Stimulated activated CD8-positive, alpha-beta memory T cell treated with anti-CD3 and anti-CD28 coated beads, Interleukin-4, amount 100 ng/mL, for 4 hours (primary cell): ENCODE results near the gene ANTXR2.

Experiments used
- DNase-seq, 2 donors: peaks; one replicate each; pipeline ENCODE4 v3.0.0-alpha.2; 2020; ENCODE audit warnings: low read depth in 2 of 2, low spot score in 1 of 2

ANTXR2 gene

DNA sequence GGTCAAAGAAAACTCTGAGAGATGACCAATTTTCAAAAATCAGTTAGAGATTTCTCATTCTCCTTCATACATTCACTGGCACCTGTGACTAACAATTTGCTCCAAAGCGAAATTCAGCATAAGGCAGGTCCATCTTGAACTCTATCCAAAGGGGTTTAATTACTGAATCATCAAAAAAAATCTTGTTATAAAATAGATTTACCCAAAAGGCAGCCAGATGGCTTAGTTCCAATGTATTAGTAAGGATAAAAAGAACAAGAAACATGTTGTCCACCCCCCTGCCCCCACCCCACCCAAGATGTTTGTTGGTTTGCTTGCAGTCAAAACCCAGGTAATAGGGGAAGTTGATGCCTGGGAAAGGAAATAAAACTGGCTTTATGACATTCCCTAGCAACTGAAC is 200.3 kb downstream of the ANTXR2 start:
- DNase-seq: no peak

DNA sequence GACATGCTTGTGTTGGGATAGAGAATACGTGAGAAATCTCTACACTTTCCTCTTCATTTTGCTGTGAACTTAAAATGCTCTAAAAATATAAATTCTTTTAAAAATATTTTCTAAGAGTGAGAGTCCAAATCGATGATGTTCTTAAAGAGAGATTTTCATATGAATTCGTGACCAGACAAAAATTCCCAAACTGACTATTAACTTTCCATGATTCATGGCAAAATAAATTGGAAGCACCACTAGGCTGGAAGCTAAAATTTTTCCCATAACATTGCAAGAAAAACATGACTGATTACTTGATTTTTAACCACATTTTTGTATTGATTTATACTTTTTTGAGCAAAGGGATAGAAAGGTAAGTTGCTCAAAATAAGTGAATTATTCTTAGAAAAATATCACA is 201.1 kb downstream of the ANTXR2 start:
- DNase-seq: no peak

DNA sequence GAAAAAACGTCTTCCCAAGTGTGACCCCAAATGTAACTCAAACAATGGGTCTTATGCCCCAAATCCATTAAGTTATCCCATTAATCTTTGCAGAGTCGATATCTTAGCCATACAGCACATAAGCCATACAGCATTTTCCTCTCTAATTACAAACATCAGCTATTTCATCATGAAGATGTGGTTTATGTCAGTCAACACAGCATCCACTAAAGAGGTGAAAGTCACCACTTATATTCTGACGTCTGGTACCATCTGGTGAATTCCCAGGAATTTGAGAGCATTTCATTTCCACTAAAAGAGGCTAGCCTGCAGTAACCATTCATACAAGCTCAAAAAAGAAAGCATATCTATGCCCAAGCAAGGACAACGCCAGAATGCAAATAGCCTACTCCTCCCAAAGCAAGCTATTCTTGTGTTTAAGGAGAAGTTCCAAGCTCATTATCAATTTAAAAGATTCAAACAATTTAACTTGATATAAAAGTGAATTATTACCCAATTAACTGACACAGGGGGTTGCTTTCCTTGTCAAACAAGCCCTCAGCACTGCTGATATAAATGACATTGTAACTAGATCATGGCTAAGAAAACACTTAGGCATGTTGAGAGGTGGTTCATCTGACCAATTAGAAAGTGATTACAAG is 203.3 kb downstream of the ANTXR2 start:
- no peak for DNase-seq

DNA sequence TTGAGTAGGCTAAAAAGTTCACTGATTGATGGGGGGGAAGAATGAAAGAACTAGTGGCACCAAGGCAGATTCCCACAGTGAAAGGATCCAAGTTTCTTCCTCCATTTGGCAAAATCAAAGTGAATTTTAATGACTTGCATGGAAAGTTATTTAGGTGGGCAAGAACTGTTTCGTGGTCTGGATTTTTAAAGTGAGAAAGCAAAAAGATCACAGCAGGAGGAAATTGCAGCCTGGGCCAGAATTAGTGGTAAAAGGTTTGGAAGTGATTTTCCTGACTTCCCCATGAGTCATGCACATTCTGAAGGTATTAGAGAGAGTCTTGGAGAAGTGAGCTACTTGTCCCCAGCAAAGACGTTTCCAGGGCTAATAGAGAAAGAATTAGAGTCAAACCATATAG is 207.8 kb downstream of the ANTXR2 start:
- no peak for DNase-seq

DNA sequence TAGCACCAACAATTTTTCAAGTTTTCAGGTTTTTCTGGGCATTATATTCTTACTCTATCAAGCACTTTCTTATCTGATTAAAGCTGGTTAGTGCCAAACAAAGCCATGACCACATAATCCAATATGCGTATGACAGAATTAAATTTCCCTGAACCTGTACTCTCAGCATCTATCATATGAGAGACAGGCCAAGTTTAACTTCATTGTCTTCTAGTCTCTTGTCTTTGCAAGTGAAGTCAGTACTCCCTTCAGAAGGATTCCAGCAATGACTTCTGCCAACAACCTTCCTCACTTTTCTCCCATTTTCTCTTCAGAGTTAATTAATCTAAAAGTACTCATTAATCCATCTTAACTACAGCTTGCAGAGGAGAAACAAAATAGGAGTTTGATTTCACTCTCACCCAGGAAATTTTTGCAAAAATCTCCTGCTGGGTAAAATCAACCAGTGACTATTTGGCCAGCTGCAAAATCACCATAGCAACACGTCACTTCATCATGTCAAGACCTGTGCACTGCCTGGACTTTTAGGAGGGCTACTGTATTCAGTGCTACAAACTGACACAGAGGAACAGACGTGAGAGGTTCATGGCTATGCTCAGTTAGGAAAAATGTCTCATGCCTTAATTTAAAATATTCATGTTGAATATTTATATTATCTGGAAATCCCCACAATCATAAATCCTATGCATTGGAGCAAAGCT is 208.4 kb downstream of the ANTXR2 start:
- DNase-seq: no peak

DNA sequence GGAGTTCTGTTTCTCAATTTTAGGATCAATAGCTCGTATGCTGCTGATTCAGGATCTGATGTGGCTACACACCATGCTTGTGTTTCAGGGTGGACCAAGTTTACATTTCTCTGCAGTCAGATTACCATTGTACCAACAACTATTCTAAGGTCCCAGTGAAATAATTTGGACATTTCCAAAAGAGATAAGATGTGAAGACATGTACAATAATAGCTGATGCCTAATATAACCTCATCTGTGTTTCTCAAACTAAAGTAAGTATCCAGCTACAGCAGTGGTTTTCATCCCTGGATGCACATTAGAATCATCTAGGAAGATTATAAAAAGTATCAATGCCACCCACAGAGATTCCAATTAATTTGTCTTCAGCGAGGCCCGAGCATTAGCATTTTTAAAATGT is 209.7 kb downstream of the ANTXR2 start:
- DNase-seq: no peak

DNA sequence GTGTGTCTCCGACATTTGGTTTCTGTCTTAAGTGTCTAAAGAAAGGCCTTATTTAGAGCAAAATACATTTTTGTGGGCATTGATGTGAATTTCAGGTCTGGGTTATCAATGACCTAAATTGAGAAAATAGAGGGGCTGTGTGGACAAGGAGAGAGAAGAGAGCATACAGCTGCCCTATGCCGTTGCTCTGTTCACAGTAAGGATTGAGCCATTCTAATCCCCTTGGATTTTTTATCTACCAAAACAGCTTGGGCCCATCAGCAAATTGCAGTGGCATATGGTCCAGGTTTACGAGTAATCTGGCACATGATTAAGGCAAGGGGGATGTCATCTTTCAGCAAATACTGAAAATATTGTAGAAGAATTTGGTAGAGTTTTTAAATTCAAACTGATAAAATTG is 210.2 kb downstream of the ANTXR2 start:
- no peak for DNase-seq

DNA sequence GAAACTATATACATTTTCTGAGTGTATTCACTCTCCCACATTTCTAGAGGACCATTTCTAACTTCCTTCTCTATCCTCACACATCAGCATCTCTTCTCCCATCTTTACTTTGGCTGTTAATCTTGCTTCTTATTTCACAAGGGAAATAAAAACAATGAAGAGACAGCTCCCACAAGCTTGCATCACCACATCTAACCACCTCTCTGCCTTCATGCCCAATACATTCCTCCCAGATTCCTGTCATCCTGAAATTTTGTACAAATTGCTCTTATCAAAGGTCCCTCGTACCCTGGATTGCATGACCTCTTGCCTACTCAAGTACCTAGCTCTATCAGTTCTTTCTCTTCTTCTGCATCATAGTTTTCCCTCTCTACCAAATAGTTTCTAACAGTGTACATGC is 215.2 kb downstream of the ANTXR2 start:
- DNase-seq: no peak

DNA sequence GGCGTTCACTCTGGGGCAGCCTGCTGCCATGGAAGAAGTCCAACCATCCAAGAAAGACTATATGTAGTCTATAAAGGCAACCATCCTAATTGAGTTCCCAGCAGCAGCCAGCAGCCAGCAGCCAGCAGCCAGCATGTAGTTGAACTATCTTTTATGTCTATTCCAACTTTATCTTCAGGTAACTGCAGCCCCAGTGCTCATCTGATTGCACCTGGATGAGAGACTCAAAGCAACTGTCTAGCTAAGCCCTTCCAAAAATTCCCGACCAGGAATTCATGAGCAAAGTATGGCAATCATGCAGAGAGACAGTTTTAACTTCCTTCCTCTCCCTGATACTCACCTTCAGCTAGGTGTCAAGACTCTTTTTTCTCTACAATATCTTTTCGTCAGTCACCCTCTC is 216.8 kb downstream of the ANTXR2 start:
- DNase-seq: no peak

DNA sequence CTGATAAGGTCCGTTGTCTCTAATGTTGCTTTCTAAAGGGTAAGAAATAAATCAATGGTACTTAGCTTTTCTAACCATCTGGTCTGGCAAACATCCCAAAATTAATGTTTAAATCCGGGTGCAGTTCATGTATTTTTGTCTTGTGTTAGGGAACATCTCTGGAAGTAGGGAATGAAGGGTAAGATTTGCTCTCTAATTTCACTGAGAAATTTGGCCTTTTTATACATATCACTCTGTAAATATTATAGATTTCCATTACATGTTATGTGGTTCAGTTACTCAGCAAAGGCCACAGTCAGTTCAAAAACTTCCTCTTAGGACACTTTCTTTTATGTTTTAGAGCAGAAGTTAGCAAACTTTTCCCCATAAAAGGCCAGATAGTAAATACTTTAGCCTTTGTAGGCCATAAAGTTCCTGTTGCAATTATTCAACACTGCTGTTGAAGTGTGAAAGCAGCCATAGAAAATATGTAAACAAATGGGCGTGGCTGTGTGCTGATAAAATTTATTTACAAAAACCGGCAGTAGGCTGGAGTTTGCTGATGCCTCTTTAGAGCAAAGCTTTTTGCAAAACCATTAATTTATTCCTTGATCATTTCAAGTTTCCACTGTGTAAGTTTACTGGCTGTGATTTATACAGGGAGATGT is 218.1 kb downstream of the ANTXR2 start:
- no peak for DNase-seq

DNA sequence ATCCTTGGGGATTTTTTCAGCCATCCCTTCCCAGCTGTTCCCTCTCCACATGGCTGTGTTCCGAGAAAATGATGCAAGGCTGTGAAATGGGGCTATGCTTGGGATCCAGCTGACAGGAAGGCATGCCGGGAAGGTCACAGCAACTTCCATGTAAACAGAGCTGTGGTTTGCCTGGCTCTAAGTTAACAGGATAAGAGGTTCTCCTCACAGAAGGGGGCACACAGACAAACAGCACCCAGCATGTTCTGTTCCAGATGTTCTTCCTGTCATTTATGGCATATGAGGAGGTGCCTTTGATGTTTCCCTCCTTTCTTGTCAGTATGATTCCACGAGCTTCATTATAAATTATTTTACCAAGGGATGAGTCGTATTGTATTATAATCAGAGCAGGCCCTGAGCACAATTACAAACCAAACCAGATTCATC is 220.7 kb downstream of the ANTXR2 start:
- DNase-seq: no peak

DNA sequence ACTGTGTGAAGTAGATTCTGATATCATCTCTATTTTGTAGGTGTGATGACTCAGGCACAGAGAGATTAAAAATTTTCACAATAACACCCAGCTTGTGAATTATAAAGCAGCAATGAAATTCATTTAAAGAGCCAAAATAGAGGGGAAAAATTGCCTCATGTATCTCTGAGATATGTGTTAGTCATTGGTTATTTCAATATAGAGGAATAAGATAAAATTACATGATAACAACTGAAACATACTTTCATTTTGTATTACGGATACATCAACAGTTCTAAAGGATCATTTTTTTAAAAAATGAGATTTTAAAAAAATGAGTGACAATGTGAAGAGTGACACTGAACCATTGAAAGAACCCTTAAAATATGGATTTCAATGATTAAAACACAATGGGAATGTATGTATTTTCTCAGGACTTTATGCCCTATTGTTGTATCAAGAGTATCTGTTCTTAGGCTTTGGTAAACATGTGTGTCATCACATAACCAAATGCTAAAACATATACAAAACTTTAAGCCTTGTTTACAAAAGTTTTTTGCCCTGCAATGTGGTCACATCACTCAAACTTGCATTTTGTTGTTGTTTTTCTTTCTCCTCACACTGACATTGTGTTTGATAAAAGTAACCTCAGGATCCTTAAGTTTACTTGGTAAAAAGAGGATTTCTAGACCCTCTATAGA is 221.3 kb downstream of the ANTXR2 start:
- no peak for DNase-seq
